Stimulated activated CD8-positive, alpha-beta memory T cell treated with anti-CD3 and anti-CD28 coated beads, Interleukin-2, amount 100 ng/mL, for 48 hours (primary cell): ENCODE results near the gene TAAR9.
"Not testable (repeated sequence)": the region's sequence is repeated elsewhere in the genome, so short reads cannot be mapped to it uniquely, and the experiment has no call there.

Experiments
- DNase-seq, 2 donors: peaks; one replicate each; pipeline ENCODE4 v3.0.0-alpha.2; 2020; ENCODE audit warnings: low read depth in 2 of 2

Gene TAAR9

GRCh38 chr6:132513831-132514545 lies 24.1 kb upstream of the TAAR9 start:
- no peak for DNase-seq

- no peak for DNase-seq
Measured at GRCh38 chr6:132515386-132515785, 22.7 kb upstream of the TAAR9 start.

- no peak for DNase-seq
Measured at GRCh38 chr6:132520953-132521352, 17.1 kb upstream of the TAAR9 start.

- DNase-seq = no peak
Measured at GRCh38 chr6:132524646-132525045, 13.4 kb upstream of the TAAR9 start.

GRCh38 chr6:132525866-132526265 lies 12.2 kb upstream of the TAAR9 start:
- no peak for DNase-seq

GRCh38 chr6:132526461-132526860 lies 11.6 kb upstream of the TAAR9 start:
- DNase-seq = no peak

GRCh38 chr6:132527791-132528190 lies 10.3 kb upstream of the TAAR9 start:
- no peak for DNase-seq

GRCh38 chr6:132530293-132530974 lies 7.6 kb upstream of the TAAR9 start:
- DNase-seq = peak; percentile 23 to 30

- not testable (repeated sequence) for DNase-seq
Measured at GRCh38 chr6:132534546-132534945, 3.5 kb upstream of the TAAR9 start.

- DNase-seq = no peak
Measured at GRCh38 chr6:132537145-132537544, 932 bp upstream of the TAAR9 start.

GRCh38 chr6:132544826-132545225 lies 6.7 kb downstream of the TAAR9 start:
- no peak for DNase-seq

- no peak for DNase-seq
Measured at GRCh38 chr6:132548746-132549463, 10.8 kb downstream of the TAAR9 start.

- DNase-seq = no peak
Measured at GRCh38 chr6:132551214-132551613, 13.1 kb downstream of the TAAR9 start.

GRCh38 chr6:132552372-132552771 lies 14.3 kb downstream of the TAAR9 start, which contains the start of gene TAAR8:
TAAR8 (plus strand) TSS chr6:132552672; CDS start chr6:132552693, 21 bp downstream.
- no peak for DNase-seq

- not testable (repeated sequence) for DNase-seq
Measured at GRCh38 chr6:132560087-132560486, 22.0 kb downstream of the TAAR9 start.

- DNase-seq = no peak
Measured at GRCh38 chr6:132566404-132566803, 28.3 kb downstream of the TAAR9 start.

GRCh38 chr6:132567566-132567965 lies 29.5 kb downstream of the TAAR9 start:
- no peak for DNase-seq

- no peak for DNase-seq
Measured at GRCh38 chr6:132568611-132569010, 30.5 kb downstream of the TAAR9 start.

- no peak for DNase-seq
Measured at GRCh38 chr6:132569170-132569569, 31.1 kb downstream of the TAAR9 start.

- DNase-seq = no peak
Measured at GRCh38 chr6:132570221-132570777, 32.2 kb downstream of the TAAR9 start, which contains the start of gene TAAR6. TAAR6 (plus strand) TSS chr6:132570322; CDS start chr6:132570322, 0 bp downstream.

GRCh38 chr6:132571774-132572173 lies 33.7 kb downstream of the TAAR9 start:
- no peak for DNase-seq

GRCh38 chr6:132584698-132585097 lies 46.6 kb downstream of the TAAR9 start:
- no peak for DNase-seq
